Activated gamma-delta T cell treated with Interleukin-2 at 50 U/mL for 16 hours (primary cell): ENCODE data around the gene CTNND2.

ENCODE experiments used
- DNase-seq: peaks from one replicate; pipeline ENCODE4 v3.0.0-alpha.2; 2020

Gene CTNND2

DNA sequence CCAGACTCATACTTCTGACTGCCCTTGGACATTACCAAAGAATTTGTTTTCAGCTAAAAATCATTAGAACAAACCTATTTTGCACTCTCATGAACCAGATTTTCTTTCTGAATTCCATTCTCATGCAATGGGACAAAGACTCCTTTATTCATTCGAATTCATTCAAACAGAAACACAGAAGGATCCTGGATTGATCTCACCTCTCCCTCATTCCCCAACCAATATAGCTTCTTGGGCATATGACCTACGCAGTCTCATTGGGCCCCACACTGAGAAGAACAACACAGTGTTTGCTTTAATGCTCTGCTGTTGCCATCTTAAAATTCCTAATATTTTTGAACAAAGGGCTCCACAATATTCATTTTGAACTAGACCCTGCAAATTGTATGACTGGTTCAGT is 392.4 kb downstream of the CTNND2 start:
- no peak for DNase-seq

DNA sequence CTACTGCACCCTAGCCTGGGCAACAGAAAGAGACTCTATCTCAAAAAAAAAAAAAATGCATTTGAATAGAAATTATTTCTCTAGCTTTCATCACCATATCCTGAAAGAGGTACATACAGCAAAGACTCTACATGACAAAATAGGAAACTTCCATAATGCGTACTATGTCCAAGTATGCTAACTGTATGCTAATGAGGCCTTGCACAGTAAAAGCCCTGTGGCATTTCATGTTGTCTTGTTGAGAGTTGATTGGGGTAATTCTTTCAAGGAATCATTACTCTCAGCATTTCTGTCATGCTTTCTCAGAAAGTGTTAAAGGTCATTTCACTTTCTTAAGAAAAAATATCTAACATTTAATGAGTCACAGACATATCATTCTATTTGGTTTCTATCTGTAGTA is 393.4 kb downstream of the CTNND2 start:
- DNase-seq, result no peak

DNA sequence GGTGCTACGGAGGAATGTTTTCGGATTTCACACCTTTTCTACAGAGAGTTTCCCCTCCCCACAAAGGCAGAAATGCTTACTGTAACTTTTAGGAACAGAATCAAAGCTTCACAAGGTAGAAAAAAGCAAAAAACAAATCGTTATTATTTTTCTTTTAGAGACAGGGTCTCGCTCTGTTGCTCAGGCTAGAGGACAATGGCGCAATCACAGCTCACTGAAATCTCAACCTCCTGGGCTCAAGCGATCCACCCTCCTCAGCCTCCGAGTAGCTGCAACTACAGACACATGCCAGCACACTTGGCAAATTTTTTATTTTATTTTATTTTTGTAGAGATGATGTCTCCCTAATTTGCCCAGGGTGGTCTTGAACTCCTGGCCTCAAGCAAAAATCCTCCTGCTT is 394.5 kb downstream of the CTNND2 start:
- no peak for DNase-seq

DNA sequence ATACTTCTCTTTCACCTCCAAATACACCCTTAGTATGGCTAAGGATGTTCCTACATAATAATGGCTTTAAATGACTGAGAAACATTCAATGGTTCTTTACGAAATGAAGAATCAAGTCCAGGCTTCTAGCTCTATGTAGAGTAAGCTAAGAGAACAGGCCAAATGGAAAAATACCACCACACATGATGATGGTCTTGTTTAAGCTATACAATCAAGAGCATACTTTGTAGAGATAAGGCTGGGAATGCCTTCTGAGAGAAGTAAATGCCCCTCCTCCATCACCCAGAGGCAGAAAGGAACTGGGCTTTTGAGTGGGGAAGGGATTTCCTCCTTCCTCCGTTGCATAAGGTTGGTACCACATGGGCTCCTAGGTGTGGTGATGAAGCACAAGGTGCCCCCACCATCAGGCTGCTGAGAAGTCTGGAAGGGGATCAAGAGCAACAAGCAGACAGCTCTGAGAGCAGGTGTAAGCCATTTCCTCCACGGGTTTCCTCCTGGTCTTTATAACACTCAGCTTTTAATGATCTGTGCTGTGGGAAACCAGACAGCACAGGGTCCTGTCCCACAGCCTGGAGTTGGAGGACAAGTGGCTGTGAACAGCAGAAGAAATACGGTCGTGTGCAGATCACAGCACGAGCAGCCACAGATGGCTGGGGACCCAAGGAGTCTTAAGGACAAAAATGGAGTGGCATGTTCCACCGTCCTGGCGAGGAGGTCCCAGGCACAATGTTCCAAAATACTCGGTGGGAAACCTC is 396.9 kb downstream of the CTNND2 start:
- DNase-seq, result no peak

DNA sequence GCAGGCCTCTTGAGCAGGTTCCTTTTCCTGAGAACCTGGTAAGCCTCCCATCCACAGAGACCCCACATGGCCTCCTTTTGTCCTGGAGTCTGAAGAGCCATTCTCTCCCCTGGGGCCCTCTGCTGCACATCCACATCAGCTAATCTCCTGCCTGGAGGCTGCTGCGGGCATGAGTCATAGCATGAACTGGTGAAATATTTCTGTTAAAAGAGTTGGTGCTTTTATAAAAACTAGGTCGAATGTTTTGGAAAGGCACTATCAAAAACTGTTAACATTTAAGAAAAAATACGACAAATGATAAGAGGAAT is 399.4 kb downstream of the CTNND2 start:
- no peak for DNase-seq

GRCh38 chr5:11504065-11504885 is 400.0 kb downstream of the CTNND2 start:
- no peak for DNase-seq

GRCh38 chr5:11502783-11503182 is 401.5 kb downstream of the CTNND2 start:
- DNase-seq, result no peak

GRCh38 chr5:11497651-11498050 is 406.6 kb downstream of the CTNND2 start:
- DNase-seq, result no peak

DNA sequence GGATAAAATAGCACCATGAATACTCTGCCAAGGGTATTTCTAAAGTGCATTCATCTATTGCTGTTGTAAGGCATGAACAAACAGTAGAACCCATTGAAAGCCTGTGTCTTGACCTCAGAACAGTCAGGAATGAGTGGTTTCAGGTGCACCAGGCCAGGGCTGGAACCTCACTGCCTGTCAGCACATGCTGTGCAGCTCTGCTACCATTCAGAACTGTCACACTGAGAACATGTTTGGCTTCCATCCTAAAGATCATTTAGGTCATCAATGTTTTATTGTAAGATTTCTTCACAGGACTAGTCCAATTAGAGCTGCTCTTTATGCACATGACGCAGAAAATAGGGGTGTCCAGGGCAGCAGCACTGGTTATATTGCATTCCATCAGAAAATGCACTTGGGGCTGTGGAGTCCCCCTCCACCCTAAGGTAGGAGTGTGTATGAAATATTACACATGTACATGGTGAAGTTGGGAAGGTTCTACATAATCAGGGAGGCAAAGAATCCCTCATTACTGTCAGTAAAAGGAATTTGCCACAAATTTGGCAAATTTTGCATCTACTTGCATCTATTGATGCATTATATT is 408.0 kb downstream of the CTNND2 start:
- DNase-seq, result no peak

DNA sequence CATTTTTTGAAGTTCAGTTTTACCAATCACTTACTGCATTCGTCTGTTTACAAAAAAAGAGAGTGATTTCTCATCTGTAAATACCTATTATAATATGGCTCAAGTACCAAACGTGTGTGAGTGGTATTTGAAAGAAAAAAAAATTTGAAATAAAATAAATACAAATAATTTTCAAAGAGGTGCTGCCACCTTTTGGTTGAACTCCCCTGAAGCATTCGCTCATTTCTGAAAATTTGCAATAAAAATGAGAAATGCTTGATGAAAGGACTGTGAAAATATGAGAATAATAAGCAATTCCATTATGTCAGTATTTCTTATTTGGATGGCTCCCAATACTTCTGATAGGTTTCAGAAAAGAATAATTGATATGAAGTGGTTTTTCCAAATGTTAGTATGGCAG is 409.9 kb downstream of the CTNND2 start:
- DNase-seq, result no peak

GRCh38 chr5:11491404-11492075 is 412.7 kb downstream of the CTNND2 start:
- no peak for DNase-seq

GRCh38 chr5:11483630-11484029 is 420.6 kb downstream of the CTNND2 start:
- no peak for DNase-seq

DNA sequence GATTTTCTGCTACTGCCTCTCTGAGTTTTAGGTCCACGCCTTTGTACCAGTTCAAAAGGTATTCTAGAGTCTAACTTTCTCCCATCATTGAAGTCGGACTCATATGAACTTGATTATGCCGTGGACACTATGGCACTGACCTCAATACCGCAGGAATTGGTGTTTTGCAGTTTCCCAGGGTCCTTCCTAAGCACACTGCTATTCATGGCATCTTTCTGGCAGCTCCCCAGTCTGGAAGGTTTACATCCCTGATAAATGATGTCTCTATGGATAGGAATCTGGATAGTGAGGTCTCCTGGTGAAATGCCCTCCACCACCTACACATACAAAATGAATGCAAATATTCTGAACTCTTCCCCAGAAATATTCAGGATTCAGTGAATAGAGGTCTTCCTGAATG is 422.2 kb downstream of the CTNND2 start:
- no peak for DNase-seq

- DNase-seq, result no peak
Measured at GRCh38 chr5:11477786-11478185, 426.5 kb downstream of the CTNND2 start.

DNA sequence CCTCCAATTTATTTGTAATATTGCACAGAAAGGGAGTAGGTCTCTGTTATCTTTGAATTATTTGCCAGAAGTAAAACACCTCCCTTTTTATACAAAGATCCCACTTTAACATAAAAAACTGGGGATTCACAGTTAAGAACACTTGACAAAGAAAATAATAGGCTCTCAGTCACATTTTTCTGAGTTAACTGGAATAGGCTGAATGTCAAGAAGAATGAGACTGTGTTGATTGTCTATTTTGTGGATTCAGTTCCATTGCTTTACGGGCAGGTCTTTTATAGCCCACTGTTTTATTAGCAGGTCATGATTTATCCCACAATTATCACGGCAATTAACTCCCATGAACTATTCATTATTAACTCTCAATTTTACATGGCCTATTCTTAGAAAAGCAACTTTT is 427.4 kb downstream of the CTNND2 start:
- no peak for DNase-seq

GRCh38 chr5:11468334-11469039 is 435.8 kb downstream of the CTNND2 start:
- DNase-seq, result no peak

DNA sequence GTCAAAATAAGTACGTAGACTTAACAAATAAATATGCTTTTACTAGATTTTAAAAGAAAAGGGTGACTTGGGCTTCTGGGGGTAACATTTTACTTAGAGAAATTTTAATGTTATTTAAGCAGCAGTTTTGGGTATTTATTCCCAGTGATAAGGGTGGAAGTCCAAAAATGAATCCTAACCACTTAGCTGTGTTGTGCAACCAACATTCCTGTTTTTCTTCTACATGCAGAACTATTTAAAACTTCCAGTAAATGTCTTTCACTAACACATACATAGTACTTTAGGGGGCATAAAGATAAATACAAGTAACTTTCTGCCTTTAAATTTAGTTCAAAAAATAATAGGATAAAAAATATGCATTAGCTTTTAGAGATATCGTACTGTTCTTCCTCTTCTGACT is 436.7 kb downstream of the CTNND2 start:
- no peak for DNase-seq

DNA sequence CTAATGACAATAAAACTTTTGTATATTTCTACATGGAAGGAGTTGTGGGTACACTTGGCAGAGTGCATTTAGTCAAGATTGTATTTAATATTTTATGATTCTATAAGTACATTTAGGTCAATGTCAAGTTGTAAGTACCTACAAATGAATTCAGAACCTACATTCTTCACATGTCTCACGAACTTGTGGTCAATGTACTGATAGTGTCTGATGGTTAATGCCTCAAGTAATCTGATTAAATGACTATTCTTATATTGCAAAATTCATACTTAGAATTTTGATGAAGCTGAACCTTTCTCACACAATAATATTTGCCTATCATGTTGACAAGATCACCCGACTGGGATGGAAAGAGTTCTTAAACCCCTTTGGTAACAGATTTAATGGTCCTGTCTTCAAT is 444.5 kb downstream of the CTNND2 start:
- DNase-seq, result no peak

- DNase-seq, result no peak
Measured at GRCh38 chr5:11455505-11455904, 448.7 kb downstream of the CTNND2 start.

DNA sequence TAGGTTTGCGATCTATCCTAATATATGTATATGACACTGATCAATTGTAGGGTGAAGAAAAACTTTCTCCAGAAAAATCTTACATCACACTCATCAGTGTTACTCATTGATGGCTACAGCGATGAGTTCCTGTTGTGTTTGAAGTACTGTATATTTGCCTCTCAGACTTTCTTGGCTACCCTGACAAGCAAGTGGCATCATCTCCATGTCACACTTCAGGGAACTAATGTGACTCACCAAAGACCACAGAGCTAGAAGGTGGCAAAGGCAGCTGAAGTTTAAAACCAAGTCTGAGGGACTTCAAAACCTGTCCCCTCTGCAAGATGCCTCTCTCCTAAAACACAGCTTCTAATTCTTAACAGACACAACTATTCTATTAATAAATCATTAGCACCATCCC is 451.4 kb downstream of the CTNND2 start:
- no peak for DNase-seq

- no peak for DNase-seq
Measured at GRCh38 chr5:11449966-11450365, 454.3 kb downstream of the CTNND2 start.

DNA sequence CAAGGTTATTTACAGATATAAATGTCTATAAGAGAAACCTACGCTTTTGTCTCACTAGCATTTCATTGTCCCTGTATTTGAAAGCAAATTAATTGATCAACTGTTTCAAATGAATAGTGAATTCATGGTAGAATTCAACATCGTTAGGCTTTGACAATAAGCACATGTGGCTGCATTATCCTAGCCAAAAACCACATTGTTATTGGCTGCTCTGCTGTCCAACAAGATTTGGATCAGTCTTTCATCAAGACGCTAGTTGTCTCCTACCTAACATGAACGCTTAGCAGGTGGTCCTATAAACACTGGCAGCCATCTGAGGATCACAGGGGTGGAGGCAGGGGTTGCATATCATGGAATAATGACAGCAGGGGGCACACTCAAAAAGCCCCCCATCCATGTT is 455.0 kb downstream of the CTNND2 start:
- DNase-seq, result no peak

GRCh38 chr5:11443831-11444230 is 460.4 kb downstream of the CTNND2 start:
- no peak for DNase-seq
